ENCODE results near the gene LRRC34. TPM values are rescaled to one million over a fixed set of nuclear protein-coding genes. Genes with fewer than 3 reads are reported as not detected.
A peak's percentile ranks its signal among the peaks of the same experiment; 100 is the strongest.

LRRC34 gene
- total and polyA plus RNA-seq, 3 donors from 2014 or later: 9.4 to 32.8 (median 9.7) TPM

- 2% methylated on average over 18 to 27 of the region's 29 CpGs for WGBS, 2 donors
- H3K27me3 ChIP-seq: no peaks in the 10 kb centered on the region
- peak overlapping the region; percentile 36 to 76 for H3K27ac ChIP-seq
- H3K9me3 ChIP-seq: no peaks in the 10 kb centered on the region
- no peaks in the 10 kb centered on the region for H3K4me1 ChIP-seq
- TF ChIP-seq CTCF (IDR thresholded peaks at IDR 0.05): no peak
- no peak for TF ChIP-seq POLR2A (IDR thresholded peaks at IDR 0.05)
- peak; percentile 35 for DNase-seq
- intact Hi-C loops (cut with DNase I; ENCODE audit: low total_unique reads): no loop called here
- no peaks in the 10 kb centered on the region for H3K36me3 ChIP-seq (ENCODE audit: low read depth, missing control alignments)
- H3K4me3 ChIP-seq: peak overlapping the region; percentile 67 to 82
Observed at GRCh38 chr3:169811631-169812331, 923 bp downstream of the LRRC34 start.

DNA sequence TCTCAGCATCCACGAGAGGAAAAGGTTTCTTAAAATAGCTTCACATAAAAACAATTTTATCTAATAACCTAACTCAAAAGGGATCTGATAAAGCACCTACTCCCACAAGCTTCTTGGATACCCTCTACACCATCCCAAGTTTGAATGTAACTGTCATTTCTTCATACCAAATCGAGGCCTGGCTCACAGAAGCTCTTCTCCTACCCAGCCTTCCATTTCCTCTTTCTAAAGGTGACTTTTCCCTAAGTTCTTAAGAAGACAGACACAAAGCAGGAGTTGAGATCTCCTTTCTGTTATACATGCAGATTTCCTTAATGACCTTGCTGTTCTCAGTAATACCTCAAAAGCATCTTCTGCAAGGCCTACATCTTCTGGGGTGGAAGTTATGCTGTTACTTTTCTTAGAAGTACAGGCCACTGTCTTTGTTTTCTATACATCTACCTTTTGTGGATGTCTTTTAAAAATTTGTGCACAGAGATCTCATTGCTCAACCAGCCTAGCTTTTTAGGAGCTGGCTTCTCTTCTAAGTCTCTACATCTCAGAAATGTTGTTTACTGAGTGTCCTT is 3.4 kb downstream of the LRRC34 start:
- no peak overlapping the region for H3K4me3 ChIP-seq
- 40 to 41% methylated on average over 2 of the region's 2 CpGs for WGBS, 2 donors
- no peaks in the 10 kb centered on the region for H3K9me3 ChIP-seq
- TF ChIP-seq POLR2A (IDR thresholded peaks at IDR 0.05): no peak
- DNase-seq: no peak
- no peaks in the 10 kb centered on the region for H3K27me3 ChIP-seq
- intact Hi-C loops (cut with DNase I; ENCODE audit: low total_unique reads): no loop called here
- no peaks in the 10 kb centered on the region for H3K36me3 ChIP-seq (ENCODE audit: low read depth, missing control alignments)
- no peaks in the 10 kb centered on the region for H3K4me1 ChIP-seq
- no peak overlapping the region for H3K27ac ChIP-seq

GRCh38 chr3:169804681-169805080 is 8.0 kb downstream of the LRRC34 start:
- no peak for DNase-seq

DNA sequence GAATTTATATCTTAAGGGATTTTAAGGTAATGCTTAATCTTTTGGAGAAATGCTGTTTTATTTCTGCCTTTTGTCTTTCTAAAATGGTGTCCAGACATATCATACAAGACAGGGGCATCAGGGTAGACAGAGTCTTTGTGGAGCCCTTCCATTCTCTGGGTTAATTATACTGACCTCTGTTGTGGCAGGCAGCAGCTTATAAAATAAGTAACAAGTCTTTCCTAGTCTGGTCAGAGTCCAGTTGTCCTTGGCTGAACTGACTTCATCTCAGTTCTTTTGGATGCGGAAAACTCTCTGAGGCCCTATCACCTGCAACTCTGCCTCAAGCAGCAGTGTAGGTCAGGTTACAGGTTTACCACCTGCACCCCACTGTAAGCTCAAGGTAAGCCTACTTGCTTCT is 20.3 kb downstream of the LRRC34 start:
- Histone ChIP-seq H3K36me3 (ENCODE audit: low read depth, missing control alignments) (no peaks in the 10 kb centered on the region), H3K27me3 (no peaks in the 10 kb centered on the region)
- TF ChIP-seq POLR2A (IDR thresholded peaks at IDR 0.05) (no peak), CTCF (IDR thresholded peaks at IDR 0.05) (no peak)

More at GRCh38 chr3:169804681-169805080, 8.0 kb downstream of the LRRC34 start:
- TF ChIP-seq POLR2A (IDR thresholded peaks at IDR 0.05) (no peak), CTCF (IDR thresholded peaks at IDR 0.05) (no peak)
- H3K27me3 ChIP-seq: no peaks in the 10 kb centered on the region
- H3K4me1 ChIP-seq: no peaks in the 10 kb centered on the region
- no peak overlapping the region for H3K27ac ChIP-seq
- no peak overlapping the region for H3K4me3 ChIP-seq
- H3K9me3 ChIP-seq: no peaks in the 10 kb centered on the region
- H3K36me3 ChIP-seq (ENCODE audit: low read depth, missing control alignments): no peaks in the 10 kb centered on the region
- WGBS, 2 donors: 89 to 92% methylated on average over 3 of the region's 3 CpGs
- intact Hi-C loops (cut with DNase I; ENCODE audit: low total_unique reads): no loop called here

DNA sequence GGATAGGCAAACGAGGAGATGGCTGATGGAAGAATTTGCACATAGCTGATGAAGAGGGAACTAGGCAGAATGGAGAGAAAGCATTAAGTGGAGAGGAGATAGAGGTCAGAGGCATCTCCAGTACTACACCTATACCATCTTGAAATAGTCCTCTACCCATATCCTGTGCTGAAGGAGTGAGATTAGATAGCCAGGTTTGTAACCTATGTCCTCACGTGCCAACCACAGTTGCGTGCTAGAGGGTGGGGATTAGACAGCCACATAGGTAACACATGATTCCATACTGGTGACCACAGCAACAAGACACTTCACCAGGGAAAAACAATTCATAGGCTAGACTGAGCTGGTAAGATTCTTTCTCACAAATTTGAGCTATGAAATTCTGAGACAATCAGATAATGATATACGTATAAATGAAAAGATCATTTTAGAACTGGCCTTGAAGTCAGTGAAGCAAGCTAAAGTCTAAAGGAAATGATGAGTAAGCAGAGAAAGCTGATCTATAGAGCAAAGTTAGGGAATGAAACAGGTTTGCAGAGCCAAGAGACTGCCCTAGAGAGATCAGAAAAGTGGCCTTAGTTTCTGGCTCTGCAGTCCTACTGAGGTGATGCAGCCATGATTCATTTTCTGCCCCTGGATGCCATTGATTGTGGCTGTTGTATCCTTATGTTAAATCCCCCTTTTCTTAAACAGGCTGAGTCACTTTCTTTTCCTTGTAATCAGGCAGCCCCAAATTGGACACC is 21.8 kb downstream of the LRRC34 start:
- no peak overlapping the region for H3K4me3 ChIP-seq
- WGBS, 2 donors: 80 to 84% methylated on average over 4 of the region's 4 CpGs
- intact Hi-C loops (cut with DNase I; ENCODE audit: low total_unique reads): no loop called here
- no peaks in the 10 kb centered on the region for H3K9me3 ChIP-seq
- TF ChIP-seq POLR2A (IDR thresholded peaks at IDR 0.05) (no peak), CTCF (IDR thresholded peaks at IDR 0.05) (no peak)
- no peaks in the 10 kb centered on the region for H3K4me1 ChIP-seq
- H3K27ac ChIP-seq: no peak overlapping the region
- H3K27me3 ChIP-seq: no peaks in the 10 kb centered on the region
- no peaks in the 10 kb centered on the region for H3K36me3 ChIP-seq (ENCODE audit: low read depth, missing control alignments)
- no peak for DNase-seq

More for the DNA sequence above, 20.3 kb downstream of the LRRC34 start:
- H3K4me1 ChIP-seq: no peaks in the 10 kb centered on the region
- intact Hi-C loops (cut with DNase I; ENCODE audit: low total_unique reads): no loop called here
- 75 to 90% methylated on average over 1 of the region's 1 CpG for WGBS, 2 donors
- no peak overlapping the region for H3K27ac ChIP-seq
- H3K9me3 ChIP-seq: no peaks in the 10 kb centered on the region
- no peak overlapping the region for H3K4me3 ChIP-seq
- DNase-seq: no peak
